ENCODE measurements around the gene NEK2.
"Not testable (repeated sequence)": the region's sequence is repeated elsewhere in the genome, so short reads cannot be mapped to it uniquely, and the experiment has no call there.

The NEK2 gene

GRCh38 chr1:211650904-211651303 lies 24.5 kb downstream of the NEK2 start:
- no peak for DNase-seq (ENCODE audit: low read depth)

GRCh38 chr1:211648980-211649934 lies 26.2 kb downstream of the NEK2 start:
- no peak for DNase-seq (ENCODE audit: low read depth)

GRCh38 chr1:211648336-211648735 lies 27.1 kb downstream of the NEK2 start:
- peak; percentile 79 for DNase-seq (ENCODE audit: low read depth)

- DNase-seq (ENCODE audit: low read depth) = no peak
Measured at GRCh38 chr1:211647711-211648121, 27.7 kb downstream of the NEK2 start.

- no peak for DNase-seq (ENCODE audit: low read depth)
Measured at GRCh38 chr1:211646566-211646965, 28.9 kb downstream of the NEK2 start.

GRCh38 chr1:211645601-211646000 lies 29.8 kb downstream of the NEK2 start:
- DNase-seq (ENCODE audit: low read depth) = not testable (repeated sequence)

- DNase-seq (ENCODE audit: low read depth) = no peak
Measured at GRCh38 chr1:211644653-211645052, 30.8 kb downstream of the NEK2 start.

- no peak for DNase-seq (ENCODE audit: low read depth)
Measured at GRCh38 chr1:211643324-211644212, 31.9 kb downstream of the NEK2 start.

GRCh38 chr1:211642870-211643269 lies 32.6 kb downstream of the NEK2 start:
- no peak for DNase-seq (ENCODE audit: low read depth)

GRCh38 chr1:211641942-211642341 lies 33.5 kb downstream of the NEK2 start:
- DNase-seq (ENCODE audit: low read depth) = no peak

- no peak for DNase-seq (ENCODE audit: low read depth)
Measured at GRCh38 chr1:211641044-211641800, 34.2 kb downstream of the NEK2 start.

- no peak for DNase-seq (ENCODE audit: low read depth)
Measured at GRCh38 chr1:211640301-211640630, 35.2 kb downstream of the NEK2 start.

GRCh38 chr1:211639475-211640300 lies 35.7 kb downstream of the NEK2 start:
- DNase-seq (ENCODE audit: low read depth) = peak; percentile 80

GRCh38 chr1:211638689-211639101 lies 36.7 kb downstream of the NEK2 start:
- DNase-seq (ENCODE audit: low read depth) = no peak

- no peak for DNase-seq (ENCODE audit: low read depth)
Measured at GRCh38 chr1:211638246-211638645, 37.2 kb downstream of the NEK2 start.

- DNase-seq (ENCODE audit: low read depth) = no peak
Measured at GRCh38 chr1:211637066-211637465, 38.4 kb downstream of the NEK2 start.

- DNase-seq (ENCODE audit: low read depth) = peak; percentile 81
Measured at GRCh38 chr1:211636575-211637029, 38.8 kb downstream of the NEK2 start.

GRCh38 chr1:211635597-211636205 lies 39.7 kb downstream of the NEK2 start:
- peak; percentile 66 for DNase-seq (ENCODE audit: low read depth)

GRCh38 chr1:211634931-211635330 lies 40.5 kb downstream of the NEK2 start:
- DNase-seq (ENCODE audit: low read depth) = no peak

GRCh38 chr1:211634461-211634860 lies 41.0 kb downstream of the NEK2 start:
- no peak for DNase-seq (ENCODE audit: low read depth)

- peak; percentile 70 for DNase-seq (ENCODE audit: low read depth)
Measured at GRCh38 chr1:211633524-211633846, 41.9 kb downstream of the NEK2 start.
